SKM-1 treated with dmso at 0.1 percent for 144 hours (cell line): ENCODE measurements around the gene ATL1.

Experiments
- DNase-seq: peaks from one replicate; lab custom pipeline; 2025; ENCODE audit not compliant: unreplicated experiment; lab: John Stamatoyannopoulos, UW

Gene ATL1

GRCh38 chr14:50559990-50560930, at the start of gene ATL1:
Gene ATL1, plus strand, starts transcription at chr14:50560145. Its CDS starts 121 bp downstream, at chr14:50560266.
- DNase-seq = no peak

GRCh38 chr14:50510157-50510556, 49.8 kb upstream of the ATL1 start:
- no peak for DNase-seq

GRCh38 chr14:50512463-50512862, 47.5 kb upstream of the ATL1 start:
- no peak for DNase-seq

- DNase-seq = no peak
Observed at GRCh38 chr14:50516091-50516490, 43.9 kb upstream of the ATL1 start.

- no peak for DNase-seq
Observed at GRCh38 chr14:50520947-50521815, 38.8 kb upstream of the ATL1 start.

- no peak for DNase-seq
Observed at GRCh38 chr14:50521912-50522341, 38.0 kb upstream of the ATL1 start.

GRCh38 chr14:50523271-50524041, 36.5 kb upstream of the ATL1 start:
- DNase-seq = no peak

- DNase-seq = no peak
Observed at GRCh38 chr14:50524060-50524459, 35.9 kb upstream of the ATL1 start.

- no peak for DNase-seq
Observed at GRCh38 chr14:50524731-50525515, 35.0 kb upstream of the ATL1 start.

GRCh38 chr14:50528000-50528399, 31.9 kb upstream of the ATL1 start:
- no peak for DNase-seq

- DNase-seq = no peak
Observed at GRCh38 chr14:50529288-50530179, 30.4 kb upstream of the ATL1 start.

- DNase-seq = no peak
Observed at GRCh38 chr14:50530358-50530757, 29.6 kb upstream of the ATL1 start.

GRCh38 chr14:50530794-50531365, 29.1 kb upstream of the ATL1 start:
- DNase-seq = no peak

- no peak for DNase-seq
Observed at GRCh38 chr14:50531595-50532501, 28.1 kb upstream of the ATL1 start.

- peak; percentile 60 for DNase-seq
Observed at GRCh38 chr14:50532502-50533240, 27.3 kb upstream of the ATL1 start, which contains the start of gene MAP4K5. Gene MAP4K5, minus strand, starts transcription at chr14:50532569. Its CDS starts 520 bp downstream, at chr14:50532049.

GRCh38 chr14:50533241-50533705, 26.7 kb upstream of the ATL1 start:
- peak; percentile 78 for DNase-seq

- DNase-seq = no peak
Observed at GRCh38 chr14:50533806-50534205, 26.1 kb upstream of the ATL1 start.
